Stimulated activated CD4-positive, alpha-beta T cell treated with anti-CD3 and anti-CD28 coated beads, Interleukin-15, amount 100 ng/mL, for 48 hours (primary cell): ENCODE measurements around the gene NLGN2.

Experiments used
- DNase-seq, 2 donors: peaks; one replicate each; pipeline ENCODE4 v3.0.0-alpha.2; 2020; ENCODE audit warnings: low read depth in 2 of 2

NLGN2 gene

GRCh38 chr17:7392696-7393612 is 14.7 kb upstream of the NLGN2 start:
- DNase-seq, result no peak

- peak; percentile 27 to 40 for DNase-seq
Observed at GRCh38 chr17:7393613-7394451, 13.8 kb upstream of the NLGN2 start.

GRCh38 chr17:7394452-7395191 is 13.0 kb upstream of the NLGN2 start, which contains the start of gene PLSCR3:
TSS of gene PLSCR3 (minus strand) at chr17:7394525. CDS start at chr17:7394110, 415 bp downstream.
- peak; percentile 54 to 79 for DNase-seq

- DNase-seq, result no peak
Observed at GRCh38 chr17:7396147-7396546, 11.5 kb upstream of the NLGN2 start.

GRCh38 chr17:7398612-7399011 is 9.0 kb upstream of the NLGN2 start:
- no peak for DNase-seq

DNA sequence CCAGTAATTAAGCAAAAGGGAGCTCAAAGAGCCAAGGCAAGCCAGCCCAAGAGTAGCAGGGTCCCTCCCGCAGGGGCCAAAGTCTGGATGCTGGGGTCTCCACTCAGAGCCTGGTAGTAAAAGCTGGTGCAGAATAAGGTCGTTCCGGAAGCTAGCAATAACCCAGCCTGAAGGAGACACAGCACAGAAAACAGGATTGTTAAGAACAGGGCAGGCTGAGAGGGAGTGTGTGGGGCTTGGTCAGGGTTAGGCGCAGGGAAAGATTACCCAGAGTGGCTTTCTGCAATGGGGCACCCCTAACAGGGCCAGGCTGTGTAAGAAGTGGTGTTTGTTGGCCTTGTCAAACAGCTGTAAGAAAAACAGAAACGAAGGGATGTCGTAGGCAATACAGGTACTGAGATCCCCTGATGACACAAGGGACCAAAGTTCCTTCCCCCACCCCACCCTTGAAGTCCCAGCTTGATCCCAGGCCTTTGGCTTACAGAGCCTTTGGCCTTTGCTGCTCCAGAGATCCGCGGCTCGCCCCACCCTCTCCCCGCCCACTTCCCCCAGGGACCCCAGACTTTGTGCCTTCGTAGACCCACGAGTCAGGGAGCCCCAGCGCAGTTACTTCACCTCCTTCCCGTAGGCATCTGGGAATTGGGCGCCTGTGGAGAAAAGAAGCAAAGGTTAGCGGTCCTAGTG is 4.5 kb upstream of the NLGN2 start:
- DNase-seq, result no peak

- DNase-seq, result no peak
Observed at GRCh38 chr17:7403727-7403976, 4.0 kb upstream of the NLGN2 start.

- DNase-seq, result peak; percentile 93 to 95
Observed at GRCh38 chr17:7403977-7404736, 3.5 kb upstream of the NLGN2 start, which contains the start of gene TMEM256. TSS of gene TMEM256 (minus strand) at chr17:7404097. CDS start at chr17:7404084, 13 bp downstream.

GRCh38 chr17:7404737-7405349 is 2.8 kb upstream of the NLGN2 start:
- peak in 1 of 2 donors; percentile 57 for DNase-seq

- no peak for DNase-seq
Observed at GRCh38 chr17:7405350-7406234, 2.1 kb upstream of the NLGN2 start.

DNA sequence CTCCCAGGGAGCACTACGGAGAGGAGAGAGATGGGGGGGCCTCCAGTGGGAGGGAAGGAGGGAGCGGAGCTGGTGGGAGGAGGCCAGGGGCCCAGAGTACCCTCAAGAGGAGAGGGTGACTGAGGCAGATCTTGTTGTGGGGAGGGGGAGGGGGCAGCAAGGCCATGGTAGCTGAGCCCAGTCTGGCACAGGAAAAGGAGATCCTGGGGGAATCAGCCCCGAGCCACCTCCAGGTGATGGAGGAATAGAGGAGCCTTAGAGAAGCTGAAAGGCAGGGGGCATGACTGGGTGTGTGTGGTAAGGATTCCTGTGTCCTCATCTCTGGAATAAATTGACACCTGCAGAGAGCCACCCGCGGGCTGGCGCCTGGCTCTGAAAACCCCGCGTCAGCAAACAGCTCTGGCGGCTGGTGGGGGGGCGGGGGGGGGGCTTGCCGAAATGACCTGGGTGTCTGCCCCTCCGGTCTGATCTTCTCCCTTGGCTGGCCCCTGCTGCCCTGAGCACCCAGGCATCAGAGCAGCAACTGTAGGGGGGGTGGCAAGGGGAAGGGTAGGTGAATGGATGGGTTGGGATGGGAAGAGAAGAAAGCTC is 1.3 kb upstream of the NLGN2 start:
- DNase-seq, result no peak

DNA sequence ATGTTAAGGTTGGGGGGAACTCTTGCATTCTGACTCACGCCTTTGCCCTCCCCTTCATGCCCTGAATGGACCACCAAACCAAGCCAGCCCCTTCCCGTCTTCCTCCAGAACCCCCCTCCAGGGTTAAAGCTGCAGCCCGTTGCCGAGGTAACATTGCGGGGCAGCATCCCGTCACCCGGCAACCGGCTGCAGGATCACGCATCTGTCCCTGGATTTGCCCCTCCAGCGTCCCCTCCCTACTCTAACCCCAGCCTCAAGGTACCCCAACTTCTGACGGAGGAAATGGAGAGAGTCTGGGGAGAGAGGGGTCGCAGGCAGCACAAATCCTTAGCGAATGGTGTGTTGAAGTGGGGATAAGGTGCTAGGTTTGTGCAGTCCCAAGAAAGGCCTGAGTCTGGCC is 563 bp upstream of the NLGN2 start:
- no peak for DNase-seq

GRCh38 chr17:7408252-7408727 is 645 bp downstream of the NLGN2 start:
- DNase-seq, result no peak

- no peak for DNase-seq
Observed at GRCh38 chr17:7408863-7409262, 1.2 kb downstream of the NLGN2 start.

DNA sequence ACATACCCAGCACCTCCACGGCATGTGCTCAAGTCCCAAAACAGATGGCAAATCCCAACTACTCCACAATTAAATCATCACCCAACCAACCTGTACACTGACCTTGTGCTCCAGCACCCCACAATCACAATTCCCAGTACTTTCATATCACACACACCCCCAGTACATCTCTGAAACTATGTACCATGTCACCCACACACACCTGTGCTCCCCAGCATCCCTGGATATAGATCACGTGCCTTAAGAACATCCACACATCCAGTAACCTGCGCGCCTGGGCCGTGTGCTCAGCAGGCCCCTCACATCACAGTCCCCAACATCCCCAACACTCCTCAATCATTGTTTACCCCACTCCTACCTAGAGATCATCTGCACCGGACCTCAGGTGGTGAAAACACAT is 2.1 kb downstream of the NLGN2 start:
- no peak for DNase-seq

DNA sequence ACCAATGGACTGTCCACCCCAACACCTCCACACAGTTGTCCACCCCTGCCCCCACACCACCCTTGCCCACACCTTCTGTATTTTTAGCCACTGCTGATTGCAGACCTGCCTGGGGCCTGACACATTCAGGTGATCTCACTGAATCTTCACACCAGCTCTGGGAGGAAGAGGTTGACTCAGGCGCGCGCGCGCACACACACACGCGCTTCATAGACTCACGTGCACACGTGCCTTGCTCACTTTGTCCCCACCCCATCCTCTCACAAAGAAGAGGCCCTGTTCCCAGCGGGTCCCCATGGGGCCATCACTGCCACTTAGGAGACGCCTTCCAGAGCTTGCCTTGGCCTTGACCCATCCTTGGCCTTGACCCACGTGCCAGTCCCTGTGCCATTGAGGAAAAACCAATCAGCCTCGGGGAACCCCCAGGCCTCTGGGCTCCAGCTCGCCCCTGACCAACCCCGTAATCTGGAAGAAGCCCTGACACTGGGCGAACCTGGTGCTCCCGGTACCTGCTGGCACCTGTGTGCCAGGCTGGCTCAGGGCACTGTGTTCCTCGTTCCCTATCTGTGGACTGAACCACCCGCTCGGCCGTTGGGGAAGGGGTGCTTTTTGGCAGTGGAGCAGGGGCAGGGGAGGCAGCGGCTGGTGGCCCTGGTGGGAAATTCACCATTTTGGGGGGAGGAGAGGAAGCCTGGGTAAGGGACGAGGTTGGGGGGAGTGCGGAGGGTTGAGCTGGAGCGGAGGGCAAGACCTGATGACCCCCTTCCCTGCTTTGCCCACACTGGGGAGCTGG is 3.2 kb downstream of the NLGN2 start:
- no peak for DNase-seq

- DNase-seq, result no peak
Observed at GRCh38 chr17:7411427-7411750, 3.7 kb downstream of the NLGN2 start.

DNA sequence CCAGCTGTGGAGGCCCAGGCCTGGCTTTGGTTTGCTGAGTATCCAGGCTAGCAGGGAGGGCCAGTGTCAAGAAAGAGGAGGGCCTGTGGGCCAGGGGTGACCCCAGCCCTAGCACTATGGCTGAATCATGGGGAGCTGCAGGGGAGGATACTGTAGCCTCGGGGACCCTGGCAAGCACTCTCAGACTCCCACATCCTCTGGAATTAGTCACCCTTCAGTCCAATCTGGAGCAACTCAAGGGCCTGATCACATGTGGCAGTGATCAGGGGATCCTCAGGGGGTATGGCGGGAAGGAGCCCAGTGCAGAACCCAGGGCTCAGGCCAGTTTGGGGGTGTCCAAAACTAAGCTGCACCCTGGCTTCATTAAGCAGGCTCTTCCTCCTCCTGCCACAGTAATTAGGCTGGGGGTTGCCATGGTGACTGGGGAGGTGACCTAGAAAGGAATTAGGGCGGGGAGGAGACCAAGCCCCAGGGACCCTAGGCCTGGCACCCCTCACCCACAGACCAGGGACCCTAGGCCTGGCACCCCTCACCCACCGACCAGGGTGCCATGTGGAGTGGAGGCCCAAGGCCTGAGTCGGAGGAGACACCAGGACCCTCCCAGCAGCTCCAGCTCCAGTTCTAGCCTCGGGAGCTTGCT is 5.8 kb downstream of the NLGN2 start:
- DNase-seq, result no peak
